ENCODE results near the gene HRH1. TPM values are rescaled to one million over a fixed set of nuclear protein-coding genes. Genes with fewer than 3 reads are reported as not detected.
A peak's percentile ranks its signal among the peaks of the same experiment; 100 is the strongest.

The HRH1 gene
- total RNA-seq, 1 experiment from 2014 or later, result 1.3 TPM

GRCh38 chr3:11137627-11137959 lies 16.7 kb upstream of the HRH1 start:
- CTCF ChIA-PET, result no interaction called here

GRCh38 chr3:11138371-11138770 lies 15.9 kb upstream of the HRH1 start:
- H3K36me3 ChIP-seq (ENCODE audit: control insufficient read depth, insufficient read depth, low read length), result no peaks in the 10 kb centered on the region
- ChIA-PET POLR2A (no interaction called here), CTCF (no interaction called here)
- Mint-ChIP-seq H3K4me3 (ENCODE audit: unreplicated experiment) (no peak overlapping the region), H3K4me1 (ENCODE audit: low read depth, unreplicated experiment) (no peaks in the 10 kb centered on the region), H3K9me3 (ENCODE audit: unreplicated experiment) (no peaks in the 10 kb centered on the region), H3K27ac (ENCODE audit: unreplicated experiment) (no peak overlapping the region), H3K27me3 (ENCODE audit: insufficient read depth, unreplicated experiment) (peaks cover 2% of the 10 kb centered on the region), H3K36me3 (ENCODE audit: insufficient read depth, unreplicated experiment) (peaks cover 5% of the 10 kb centered on the region)
- TF ChIP-seq CTCF (IDR thresholded peaks at IDR 0.05; ENCODE audit: insufficient read depth in 1 of 2, low read depth in 1 of 2, low read length in 1 of 2, severe bottlenecking in 1 of 2, unreplicated experiment in 1 of 2), result no peak
- BruUV-seq (replicated peaks), result no TSS peak
- H3K4me1 ChIP-seq, result no peaks in the 10 kb centered on the region; the same call in 1 of the 2 replicates
- intact Hi-C loops (cut with micrococcal nuclease; ENCODE audit: unreplicated experiment), result no loop called here
- H3K4me3 ChIP-seq (ENCODE audit: low read depth, low read length), result no peak overlapping the region
- H3K27me3 ChIP-seq (replicated peaks; ENCODE audit: control insufficient read depth, insufficient read depth, low read length), result no peaks in the 10 kb centered on the region
- DNase-seq, result no peak
- H3K9me3 ChIP-seq, result no peaks in the 10 kb centered on the region

More at GRCh38 chr3:11137627-11137959, 16.7 kb upstream of the HRH1 start:
- Histone ChIP-seq H3K9me3 (no peaks in the 10 kb centered on the region), H3K27me3 (replicated peaks; ENCODE audit: control insufficient read depth, insufficient read depth, low read length) (no peaks in the 10 kb centered on the region), H3K36me3 (ENCODE audit: control insufficient read depth, insufficient read depth, low read length) (no peaks in the 10 kb centered on the region), H3K4me1 (no peaks in the 10 kb centered on the region; the same call in 1 of the 2 replicates), H3K4me3 (ENCODE audit: low read depth, low read length) (no peak overlapping the region)
- BruUV-seq (replicated peaks), result no TSS peak
- Mint-ChIP-seq H3K27me3 (ENCODE audit: insufficient read depth, unreplicated experiment) (peaks cover 2% of the 10 kb centered on the region), H3K27ac (ENCODE audit: unreplicated experiment) (no peak overlapping the region), H3K36me3 (ENCODE audit: insufficient read depth, unreplicated experiment) (peaks cover 5% of the 10 kb centered on the region), H3K9me3 (ENCODE audit: unreplicated experiment) (no peaks in the 10 kb centered on the region), H3K4me1 (ENCODE audit: low read depth, unreplicated experiment) (no peaks in the 10 kb centered on the region), H3K4me3 (ENCODE audit: unreplicated experiment) (peak overlapping the region; percentile 53)
- no peak for DNase-seq
- intact Hi-C loops (cut with micrococcal nuclease; ENCODE audit: unreplicated experiment), result no loop called here
- TF ChIP-seq CTCF (IDR thresholded peaks at IDR 0.05; ENCODE audit: insufficient read depth in 1 of 2, low read depth in 1 of 2, low read length in 1 of 2, severe bottlenecking in 1 of 2, unreplicated experiment in 1 of 2), result no peak
- POLR2A ChIA-PET, result no interaction called here

- no TSS peak for BruUV-seq (replicated peaks)
- Histone ChIP-seq H3K4me1 (no peaks in the 10 kb centered on the region; the same call in 1 of the 2 replicates), H3K9me3 (no peaks in the 10 kb centered on the region), H3K36me3 (ENCODE audit: control insufficient read depth, insufficient read depth, low read length) (no peaks in the 10 kb centered on the region), H3K27me3 (replicated peaks; ENCODE audit: control insufficient read depth, insufficient read depth, low read length) (no peaks in the 10 kb centered on the region), H3K4me3 (ENCODE audit: low read depth, low read length) (no peak overlapping the region)
- peak in 1 of 2 experiments; percentile 38 for DNase-seq
- no peaks in the 10 kb centered on the region for H3K4me1 Mint-ChIP-seq (ENCODE audit: low read depth, unreplicated experiment)
- peaks cover 5% of the 10 kb centered on the region for H3K36me3 Mint-ChIP-seq (ENCODE audit: insufficient read depth, unreplicated experiment)
- intact Hi-C loops (cut with micrococcal nuclease; ENCODE audit: unreplicated experiment), result no loop called here
- H3K4me3 Mint-ChIP-seq (ENCODE audit: unreplicated experiment), result no peak overlapping the region
- CTCF ChIA-PET, result no interaction called here
- no peak overlapping the region for H3K27ac Mint-ChIP-seq (ENCODE audit: unreplicated experiment)
- POLR2A ChIA-PET, result no interaction called here
- H3K27me3 Mint-ChIP-seq (ENCODE audit: insufficient read depth, unreplicated experiment), result peaks cover 6% of the 10 kb centered on the region
- no peak for TF ChIP-seq CTCF (IDR thresholded peaks at IDR 0.05; ENCODE audit: insufficient read depth in 1 of 2, low read depth in 1 of 2, low read length in 1 of 2, severe bottlenecking in 1 of 2, unreplicated experiment in 1 of 2)
- no peaks in the 10 kb centered on the region for H3K9me3 Mint-ChIP-seq (ENCODE audit: unreplicated experiment)
Observed at GRCh38 chr3:11140030-11140712, 14.1 kb upstream of the HRH1 start.
